NCI-H69 (cell line): ENCODE measurements around the gene IL17REL.
A peak's percentile ranks its signal among the peaks of the same experiment; 100 is the strongest.

Source experiments
- DNase-seq: peaks from one replicate; lab custom pipeline; 2025; lab: John Stamatoyannopoulos, UW

IL17REL gene

GRCh38 chr22:49956418-49956770 lies 56.2 kb downstream of the IL17REL start:
- no peak for DNase-seq

GRCh38 chr22:49955581-49956417 lies 56.8 kb downstream of the IL17REL start:
- DNase-seq = no peak

GRCh38 chr22:49954991-49955580 lies 57.5 kb downstream of the IL17REL start:
- no peak for DNase-seq

GRCh38 chr22:49954354-49954753 lies 58.2 kb downstream of the IL17REL start:
- no peak for DNase-seq

GRCh38 chr22:49953680-49954344 lies 58.8 kb downstream of the IL17REL start:
- no peak for DNase-seq

- peak; percentile 27 for DNase-seq
Observed at GRCh38 chr22:49953027-49953679, 59.4 kb downstream of the IL17REL start.

GRCh38 chr22:49951986-49952896 lies 60.3 kb downstream of the IL17REL start:
- no peak for DNase-seq

- DNase-seq = no peak
Observed at GRCh38 chr22:49951678-49951985, 60.9 kb downstream of the IL17REL start.

GRCh38 chr22:49951000-49951677 lies 61.4 kb downstream of the IL17REL start:
- peak; percentile 28 for DNase-seq

GRCh38 chr22:49950396-49950994 lies 62.1 kb downstream of the IL17REL start:
- no peak for DNase-seq

GRCh38 chr22:49949914-49950292 lies 62.7 kb downstream of the IL17REL start:
- no peak for DNase-seq

GRCh38 chr22:49948958-49949913 lies 63.3 kb downstream of the IL17REL start:
- no peak for DNase-seq

GRCh38 chr22:49948116-49948957 lies 64.2 kb downstream of the IL17REL start:
- no peak for DNase-seq

- DNase-seq = no peak
Observed at GRCh38 chr22:49947296-49947622, 65.3 kb downstream of the IL17REL start.

- DNase-seq = peak; percentile 22
Observed at GRCh38 chr22:49946612-49947295, 65.8 kb downstream of the IL17REL start.

GRCh38 chr22:49945042-49945794 lies 67.3 kb downstream of the IL17REL start:
- peak; percentile 75 for DNase-seq
